OCI-LY1 (cell line): ENCODE results near the gene GRK5.

Source experiments
- H2AFZ ChIP-seq: fragments of 200-600 bp; sonication (generic), shearing (Covaris generic); 2 replicates; pipeline ENCODE4 v1.6.0; 2014; ENCODE audit warnings: antibody characterized with exemption, mild to moderate bottlenecking, low read length
- H3F3A ChIP-seq: fragments of 200-600 bp; sonication (generic), shearing (Covaris generic); 2 replicates; pipeline ENCODE4 v1.6.0; 2014; ENCODE audit warnings: mild to moderate bottlenecking, antibody characterized with exemption, low read length, moderate library complexity; ENCODE audit not compliant: insufficient read depth
- H3K27ac ChIP-seq: fragments of 200-600 bp; sonication (generic); 2 replicates; pipeline ENCODE4 v1.5.1; 2014; ENCODE audit warnings: low read length, mixed run types, mild to moderate bottlenecking, low read depth; ENCODE audit not compliant: poor library complexity, severe bottlenecking
- H3K27me3 ChIP-seq: fragments of 200-600 bp; sonication (generic); 2 replicates; pipeline ENCODE4 v1.6.0; 2014; ENCODE audit warnings: antibody characterized with exemption, mild to moderate bottlenecking, low read length, moderate library complexity; ENCODE audit not compliant: insufficient read depth
- H3K36me3 ChIP-seq: fragments of 200-600 bp; sonication (generic); 2 replicates; pipeline ENCODE4 v1.6.1; 2014; ENCODE audit warnings: mild to moderate bottlenecking, antibody characterized with exemption, low read length, moderate library complexity, mixed read lengths; ENCODE audit not compliant: insufficient read depth
- H3K4me1 ChIP-seq: fragments of 200-600 bp; sonication (generic); 2 replicates; pipeline ENCODE4 v1.5.1; 2014; ENCODE audit warnings: mild to moderate bottlenecking, low read length, moderate library complexity; ENCODE audit not compliant: insufficient read depth, severe bottlenecking
- H3K4me2 ChIP-seq: fragments of 200-600 bp; sonication (generic), shearing (Covaris generic); 2 replicates; pipeline ENCODE4 v1.6.1; 2014; ENCODE audit warnings: low read length
- H3K4me3 ChIP-seq: fragments of 200-600 bp; sonication (generic); 2 replicates; pipeline ENCODE4 v1.5.1; 2014; ENCODE audit warnings: low read length, low read depth, mild to moderate bottlenecking, mixed read lengths; ENCODE audit not compliant: poor library complexity, severe bottlenecking
- H3K79me2 ChIP-seq: fragments of 200-600 bp; shearing (Covaris generic); 2 replicates; pipeline ENCODE4 v1.6.1; 2016; ENCODE audit warnings: mixed run types, low read length, mixed read lengths; ENCODE audit not compliant: insufficient read depth
- H3K9ac ChIP-seq: fragments of 200-600 bp; sonication (generic), shearing (Covaris generic); 2 replicates; pipeline ENCODE4 v1.6.1; 2014; ENCODE audit warnings: mild to moderate bottlenecking, low read length, mixed read lengths
- H3K9me2 ChIP-seq: fragments of 200-600 bp; sonication (generic), shearing (Covaris generic); 2 replicates; pipeline ENCODE4 v1.6.1; 2014; ENCODE audit warnings: low read depth, mild to moderate bottlenecking, low read length, mixed read lengths
- H3K9me3 ChIP-seq: fragments of 200-600 bp; shearing (Covaris generic); 2 replicates; pipeline ENCODE4 v1.6.1; 2014; ENCODE audit warnings: low read length, mixed read lengths
- H4K20me1 ChIP-seq: fragments of 200-600 bp; sonication (generic), shearing (Covaris generic); 2 replicates; pipeline ENCODE4 v1.6.0; 2016; ENCODE audit warnings: mild to moderate bottlenecking, low read length; ENCODE audit not compliant: insufficient read depth
- CTCF ChIP-seq: fragments of 200-600 bp; sonication (generic), shearing (Covaris generic); IDR thresholded peaks from 2 replicates; pipeline ENCODE4 v1.5.1; 2017; ENCODE audit warnings: mild to moderate bottlenecking, antibody characterized with exemption, low read length, moderate library complexity, mixed read lengths
- EZH2 ChIP-seq: fragments of 200-600 bp; sonication (generic), shearing (Covaris generic); IDR thresholded peaks from 2 replicates; pipeline ENCODE4 v1.8.0; 2017; ENCODE audit warnings: borderline replicate concordance, mixed run types, mild to moderate bottlenecking, antibody characterized with exemption, low read length, moderate library complexity, mixed read lengths

Gene GRK5

DNA sequence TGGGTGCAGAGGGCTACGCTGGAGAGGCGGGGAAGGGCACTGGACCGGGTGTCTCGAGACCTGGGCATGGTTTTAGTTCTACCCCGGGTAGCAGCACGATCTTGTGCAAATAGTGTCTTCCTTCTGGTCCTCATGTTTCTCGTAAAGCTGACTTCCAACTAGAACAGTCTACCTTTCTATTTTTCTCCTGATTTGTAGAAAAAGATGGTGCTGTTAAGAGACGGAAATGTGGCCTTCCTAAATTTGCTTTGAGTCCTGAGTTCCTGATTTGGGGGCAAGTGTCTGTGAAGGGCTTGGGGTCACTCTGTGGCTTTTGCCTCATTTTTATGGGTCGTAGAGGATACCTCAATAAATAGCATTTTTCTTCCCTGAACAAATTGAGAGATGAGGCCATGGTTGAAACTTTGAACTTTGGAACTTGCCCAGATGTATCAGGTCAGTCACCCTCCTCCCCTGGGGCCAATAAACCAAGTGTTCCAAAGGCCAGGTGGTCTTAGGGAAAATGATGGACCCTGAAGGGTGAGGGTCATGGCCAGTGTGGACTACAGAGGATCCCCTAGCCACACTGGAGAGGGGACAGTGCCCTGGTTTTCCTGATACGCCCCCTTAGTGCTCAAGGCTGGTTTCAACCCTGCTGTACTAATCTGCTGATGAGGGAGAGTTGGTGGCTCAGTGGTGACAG is 45.2 kb downstream of the GRK5 start:
- Histone ChIP-seq H3K4me2 (no peak overlapping the region), H3K79me2 (no peaks in the 10 kb centered on the region)

GRCh38 chr10:119253433-119254174 is 46.2 kb downstream of the GRK5 start:
- no peaks in the 10 kb centered on the region for H3K79me2 ChIP-seq
- H3K4me3 ChIP-seq, result no peak overlapping the region
- no peaks in the 10 kb centered on the region for H3K9me2 ChIP-seq
- H4K20me1 ChIP-seq, result no peaks in the 10 kb centered on the region
- H3K9me3 ChIP-seq, result no peaks in the 10 kb centered on the region
- TF ChIP-seq CTCF, result no peak
- no peak for TF ChIP-seq EZH2
- H3K36me3 ChIP-seq, result no peaks in the 10 kb centered on the region
- H3K4me2 ChIP-seq, result no peak overlapping the region
- H2AFZ ChIP-seq, result no peak overlapping the region
- no peak overlapping the region for H3K9ac ChIP-seq
- no peak overlapping the region for H3K27ac ChIP-seq
- H3F3A ChIP-seq, result no peaks in the 10 kb centered on the region
- H3K27me3 ChIP-seq, result no peaks in the 10 kb centered on the region
- H3K4me1 ChIP-seq, result no peaks in the 10 kb centered on the region

More for the DNA sequence above, 45.2 kb downstream of the GRK5 start:
- Histone ChIP-seq H3K9me3 (no peaks in the 10 kb centered on the region), H4K20me1 (no peaks in the 10 kb centered on the region), H3K36me3 (no peaks in the 10 kb centered on the region), H3F3A (no peaks in the 10 kb centered on the region), H3K4me3 (no peak overlapping the region), H3K4me1 (no peaks in the 10 kb centered on the region), H3K9ac (no peak overlapping the region), H3K27ac (no peak overlapping the region), H3K9me2 (no peaks in the 10 kb centered on the region), H3K27me3 (no peaks in the 10 kb centered on the region), H2AFZ (no peak overlapping the region)
- TF ChIP-seq EZH2, result no peak
- no peak for TF ChIP-seq CTCF

DNA sequence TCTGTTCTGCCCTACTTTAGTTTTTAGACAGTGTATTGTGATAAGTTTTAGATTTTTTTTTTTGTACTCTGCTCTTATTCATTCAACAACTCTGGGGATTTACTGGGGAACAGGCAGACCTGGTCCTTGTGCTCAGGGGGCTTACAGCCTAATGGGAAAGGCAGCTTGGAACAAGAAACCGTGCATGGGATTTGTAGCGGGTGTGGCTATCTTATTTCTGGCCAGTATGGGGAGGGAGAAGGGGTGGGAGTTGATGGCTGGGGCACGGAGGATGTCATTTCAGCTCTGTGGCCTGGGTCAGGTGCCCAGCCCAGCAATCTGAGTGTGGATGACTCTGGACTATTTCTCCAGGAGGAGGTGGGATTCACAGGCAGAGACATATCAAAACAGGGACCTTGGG is 47.0 kb downstream of the GRK5 start:
- H3K4me1 ChIP-seq, result no peaks in the 10 kb centered on the region
- no peak for TF ChIP-seq CTCF
- no peak for TF ChIP-seq EZH2
- no peak overlapping the region for H3K4me3 ChIP-seq
- H3K27ac ChIP-seq, result no peak overlapping the region
- H3K9me3 ChIP-seq, result no peaks in the 10 kb centered on the region
- H3K9me2 ChIP-seq, result no peaks in the 10 kb centered on the region
- H3F3A ChIP-seq, result no peaks in the 10 kb centered on the region
- H3K36me3 ChIP-seq, result no peaks in the 10 kb centered on the region
- no peaks in the 10 kb centered on the region for H3K27me3 ChIP-seq
- H2AFZ ChIP-seq, result no peak overlapping the region
- H3K9ac ChIP-seq, result no peak overlapping the region
- H3K4me2 ChIP-seq, result no peak overlapping the region
- H3K79me2 ChIP-seq, result no peaks in the 10 kb centered on the region
- no peaks in the 10 kb centered on the region for H4K20me1 ChIP-seq
